Chondrocyte (in vitro differentiated cells): ENCODE measurements around the gene JARID2. TPM values are rescaled to one million over a fixed set of nuclear protein-coding genes. Genes with fewer than 3 reads are reported as not detected.

Experiments
- DNase-seq: peaks from one replicate; pipeline ENCODE4 v3.0.0; 2021; ENCODE audit warnings: mixed read lengths, low spot score
- H3K27ac Mint-ChIP-seq: one replicate; pipeline ENCODE4 v1.8.0; 2021; ENCODE audit warnings: mild to moderate bottlenecking, moderate library complexity, mixed read lengths; ENCODE audit not compliant: unreplicated experiment
- H3K27me3 Mint-ChIP-seq: 2 replicates; pipeline ENCODE4 v1.8.0; 2021; ENCODE audit warnings: low read depth, mixed read lengths
- H3K36me3 Mint-ChIP-seq: 2 replicates; pipeline ENCODE4 v1.8.0; 2021; ENCODE audit warnings: low read depth, mixed read lengths
- H3K4me1 Mint-ChIP-seq: 2 replicates; pipeline ENCODE4 v1.8.0; 2021; ENCODE audit warnings: low read depth, mild to moderate bottlenecking, mixed read lengths
- H3K4me3 Mint-ChIP-seq: one replicate; pipeline ENCODE4 v1.8.0; 2021; ENCODE audit warnings: mild to moderate bottlenecking, moderate library complexity, mixed read lengths; ENCODE audit not compliant: unreplicated experiment
- H3K9me3 Mint-ChIP-seq: 2 replicates; pipeline ENCODE4 v1.8.0; 2021; ENCODE audit warnings: low read depth, mixed read lengths
- total RNA-seq: library from RNA; stranded (reverse); gene quantifications from 3 replicates; pipeline ENCODE4 v1.2.1, GENCODE V29; 2021
- TF ChIP-seq, protein P1 (sequence below): fragments of 200-600 bp; sonication (generic); IDR thresholded peaks from 2 replicates; pipeline ENCODE4 v1.5.0; 2021; ENCODE audit warnings: antibody characterized with exemption, mild to moderate bottlenecking, moderate library complexity

Gene JARID2
- total RNA-seq, 1 donor from 2014 or later, result 9.9 TPM

DNA sequence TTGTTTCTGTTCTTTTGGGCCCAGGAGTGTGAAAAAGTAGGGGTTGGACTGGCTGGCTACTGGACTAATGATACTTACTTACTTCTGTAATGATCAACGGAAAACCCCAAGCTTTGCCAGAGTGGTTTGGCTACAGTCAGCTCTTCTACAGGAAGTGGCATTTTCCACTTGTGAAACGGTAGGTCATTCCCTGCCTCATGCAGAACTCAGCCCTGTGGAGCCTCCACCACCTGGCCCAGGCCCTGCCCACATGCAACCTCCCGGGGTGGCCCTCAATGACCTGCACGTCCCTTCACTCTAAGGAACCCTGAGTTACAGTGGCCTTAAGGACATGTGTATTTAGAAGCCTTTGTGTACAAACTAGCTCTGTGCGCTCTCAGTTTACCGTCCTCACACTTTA is 276.6 kb downstream of the JARID2 start:
- Mint-ChIP-seq H3K27ac (no peak overlapping the region), H3K9me3 (peaks cover 1% of the 10 kb centered on the region), H3K4me1 (no peaks in the 10 kb centered on the region), H3K36me3 (peaks cover 40% of the 10 kb centered on the region), H3K4me3 (no peak overlapping the region), H3K27me3 (no peaks in the 10 kb centered on the region)
- DNase-seq, result no peak
- TF ChIP-seq, protein P1, sequence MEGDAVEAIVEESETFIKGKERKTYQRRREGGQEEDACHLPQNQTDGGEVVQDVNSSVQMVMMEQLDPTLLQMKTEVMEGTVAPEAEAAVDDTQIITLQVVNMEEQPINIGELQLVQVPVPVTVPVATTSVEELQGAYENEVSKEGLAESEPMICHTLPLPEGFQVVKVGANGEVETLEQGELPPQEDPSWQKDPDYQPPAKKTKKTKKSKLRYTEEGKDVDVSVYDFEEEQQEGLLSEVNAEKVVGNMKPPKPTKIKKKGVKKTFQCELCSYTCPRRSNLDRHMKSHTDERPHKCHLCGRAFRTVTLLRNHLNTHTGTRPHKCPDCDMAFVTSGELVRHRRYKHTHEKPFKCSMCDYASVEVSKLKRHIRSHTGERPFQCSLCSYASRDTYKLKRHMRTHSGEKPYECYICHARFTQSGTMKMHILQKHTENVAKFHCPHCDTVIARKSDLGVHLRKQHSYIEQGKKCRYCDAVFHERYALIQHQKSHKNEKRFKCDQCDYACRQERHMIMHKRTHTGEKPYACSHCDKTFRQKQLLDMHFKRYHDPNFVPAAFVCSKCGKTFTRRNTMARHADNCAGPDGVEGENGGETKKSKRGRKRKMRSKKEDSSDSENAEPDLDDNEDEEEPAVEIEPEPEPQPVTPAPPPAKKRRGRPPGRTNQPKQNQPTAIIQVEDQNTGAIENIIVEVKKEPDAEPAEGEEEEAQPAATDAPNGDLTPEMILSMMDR, result no peak

DNA sequence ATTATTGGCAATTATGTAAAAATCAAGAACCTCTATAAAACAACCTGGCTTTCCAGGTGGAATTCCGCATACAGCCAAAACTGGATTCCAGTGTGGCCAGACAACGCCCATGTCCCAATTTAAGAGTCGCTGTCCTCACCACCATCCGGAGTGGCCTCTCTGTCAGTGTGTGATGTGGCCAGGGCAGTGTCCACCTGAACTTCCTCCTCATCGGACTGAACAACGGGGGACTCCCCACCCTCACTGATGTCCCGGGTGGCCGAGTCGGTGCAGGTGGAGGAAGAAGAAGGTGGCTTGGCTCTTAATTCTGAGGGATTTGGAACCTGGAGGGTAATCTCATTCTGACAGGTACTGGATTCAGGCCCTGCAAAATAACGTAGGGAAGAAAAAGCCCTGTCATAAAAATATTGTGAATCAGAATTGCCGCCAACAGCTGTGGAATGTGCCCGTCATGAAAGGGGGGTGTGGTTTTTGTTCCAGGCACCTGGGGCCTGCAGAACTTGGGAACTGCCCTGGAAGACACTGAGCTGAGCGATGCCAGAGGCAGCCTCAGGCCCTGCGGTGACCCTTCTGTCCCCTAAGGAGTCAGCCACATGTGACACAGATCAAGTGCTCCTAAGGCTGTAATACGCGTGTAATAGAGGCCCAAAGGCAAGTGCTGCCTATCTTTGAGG is 277.1 kb downstream of the JARID2 start:
- Mint-ChIP-seq H3K36me3 (peaks cover 46% of the 10 kb centered on the region), H3K4me3 (no peak overlapping the region), H3K9me3 (peaks cover 7% of the 10 kb centered on the region), H3K27ac (no peak overlapping the region), H3K4me1 (no peaks in the 10 kb centered on the region), H3K27me3 (no peaks in the 10 kb centered on the region)
- TF ChIP-seq, protein P1, result no peak
- DNase-seq, result no peak

DNA sequence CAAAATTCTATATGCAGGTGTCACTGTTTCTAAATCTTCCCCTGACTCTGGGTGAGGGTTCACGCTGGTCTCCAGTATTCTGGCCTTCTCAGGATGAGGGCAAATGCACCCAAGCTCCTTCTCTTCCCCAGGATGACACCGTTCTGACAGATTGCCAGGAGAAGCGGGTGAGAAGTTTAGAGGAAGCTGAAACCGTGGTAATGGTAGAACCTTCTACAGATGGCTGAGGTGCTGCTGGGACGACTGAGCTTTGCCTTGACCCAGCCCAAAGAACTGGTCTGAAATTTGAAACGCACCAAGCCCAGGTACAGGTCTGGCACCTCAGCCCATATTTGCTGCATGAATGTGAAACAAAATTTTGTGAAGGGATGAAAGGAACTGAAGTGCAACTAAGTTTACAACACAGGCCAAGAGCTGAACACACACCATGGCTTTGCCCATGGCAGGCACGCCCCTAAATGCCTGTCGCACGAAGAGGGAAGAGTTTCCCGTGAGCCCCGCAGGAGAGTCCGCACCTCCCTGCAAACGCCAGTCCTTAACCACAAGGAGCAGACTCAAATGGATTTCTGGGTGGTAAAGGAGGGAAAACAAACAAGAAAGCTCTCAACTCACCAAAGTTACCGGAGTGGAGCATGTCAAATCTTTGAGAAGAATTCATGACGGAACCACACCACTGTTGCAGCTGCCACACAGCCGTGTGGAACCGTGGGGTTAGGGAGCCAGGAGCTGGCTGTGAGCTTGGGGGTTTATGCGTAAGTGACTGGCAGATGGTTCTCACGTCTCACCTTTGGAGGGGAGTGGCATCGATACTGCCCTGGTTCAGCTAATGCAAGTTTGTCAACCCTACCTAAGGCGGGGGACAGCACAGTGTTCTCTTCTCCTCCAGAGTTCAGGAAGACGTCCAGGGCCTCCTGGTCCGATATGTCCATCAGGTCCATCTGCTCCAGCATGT is 278.1 kb downstream of the JARID2 start:
- TF ChIP-seq, protein P1, result no peak
- H3K4me1 Mint-ChIP-seq, result no peaks in the 10 kb centered on the region
- no peaks in the 10 kb centered on the region for H3K27me3 Mint-ChIP-seq
- H3K27ac Mint-ChIP-seq, result no peak overlapping the region
- peaks cover 45% of the 10 kb centered on the region for H3K36me3 Mint-ChIP-seq
- no peak overlapping the region for H3K4me3 Mint-ChIP-seq
- DNase-seq, result no peak
- H3K9me3 Mint-ChIP-seq, result peaks cover 8% of the 10 kb centered on the region

DNA sequence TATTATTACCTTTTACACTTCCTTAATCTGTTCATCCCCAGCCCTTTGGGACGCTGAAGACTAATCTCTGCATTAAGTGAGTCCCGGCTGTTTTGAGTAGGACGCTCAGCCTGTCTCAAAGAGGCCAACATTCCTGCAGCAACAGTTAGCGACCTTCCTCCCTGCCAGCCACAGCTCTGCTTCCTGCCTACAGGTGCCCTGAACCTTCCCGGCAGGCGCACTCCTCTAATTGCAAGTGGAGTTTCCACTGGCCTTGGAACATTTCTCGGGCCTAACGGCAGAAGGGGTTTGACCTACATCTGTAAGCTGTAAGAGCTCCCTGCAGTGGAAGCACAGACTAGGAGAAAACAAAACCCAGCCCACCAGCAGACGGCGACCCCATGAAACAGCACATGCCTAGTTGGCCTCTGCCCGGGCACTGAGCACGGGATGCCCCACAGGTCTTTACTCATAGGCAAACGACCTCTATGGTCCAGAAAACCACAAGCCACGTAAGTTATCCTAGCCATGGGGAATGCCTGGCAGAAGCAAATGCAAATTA is 279.1 kb downstream of the JARID2 start:
- no peak overlapping the region for H3K27ac Mint-ChIP-seq
- no peak for DNase-seq
- TF ChIP-seq, protein P1, result no peak
- peaks cover 8% of the 10 kb centered on the region for H3K9me3 Mint-ChIP-seq
- no peaks in the 10 kb centered on the region for H3K4me1 Mint-ChIP-seq
- H3K4me3 Mint-ChIP-seq, result no peak overlapping the region
- H3K36me3 Mint-ChIP-seq, result peaks cover 40% of the 10 kb centered on the region
- H3K27me3 Mint-ChIP-seq, result no peaks in the 10 kb centered on the region

DNA sequence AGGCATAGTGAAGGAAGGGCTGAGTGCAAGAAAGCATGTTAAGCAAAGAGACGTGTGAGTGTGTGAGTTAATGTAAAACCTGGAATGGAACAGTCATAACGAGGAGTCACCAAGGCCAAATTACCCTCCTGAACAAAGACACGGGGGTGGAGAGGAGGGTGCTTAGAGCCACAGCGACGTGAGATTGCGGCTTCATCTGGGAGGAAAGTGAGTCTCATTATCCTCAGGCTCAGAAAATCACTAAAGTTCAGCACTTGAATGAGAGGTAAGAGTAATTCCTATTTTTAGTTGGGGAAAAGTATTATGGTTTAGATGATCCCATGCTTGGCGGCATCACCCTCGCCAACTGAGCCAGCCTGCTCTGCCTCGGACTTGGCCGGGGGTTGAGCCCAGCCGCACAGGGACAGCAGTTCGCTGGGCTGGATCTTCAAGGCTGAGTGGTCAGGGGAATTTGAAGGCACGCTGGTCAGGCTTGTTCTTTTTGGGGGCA is 280.4 kb downstream of the JARID2 start:
- Mint-ChIP-seq H3K4me1 (no peaks in the 10 kb centered on the region), H3K36me3 (peaks cover 40% of the 10 kb centered on the region), H3K27me3 (no peaks in the 10 kb centered on the region), H3K4me3 (no peak overlapping the region), H3K27ac (no peak overlapping the region), H3K9me3 (peaks cover 8% of the 10 kb centered on the region)
- TF ChIP-seq, protein P1, result no peak
- DNase-seq, result no peak
